GM12874 (cell line): Measurements from ENCODE around the gene OPN5.

Source experiments
- TF ChIP-seq, protein P1 (sequence below): IDR thresholded peaks from 2 replicates; pipeline ENCODE4 v1.5.1; 2011; ENCODE audit warnings: low read depth, mild to moderate bottlenecking, control low read depth, low read length, moderate library complexity; ENCODE audit not compliant: insufficient read depth

Gene OPN5

DNA sequence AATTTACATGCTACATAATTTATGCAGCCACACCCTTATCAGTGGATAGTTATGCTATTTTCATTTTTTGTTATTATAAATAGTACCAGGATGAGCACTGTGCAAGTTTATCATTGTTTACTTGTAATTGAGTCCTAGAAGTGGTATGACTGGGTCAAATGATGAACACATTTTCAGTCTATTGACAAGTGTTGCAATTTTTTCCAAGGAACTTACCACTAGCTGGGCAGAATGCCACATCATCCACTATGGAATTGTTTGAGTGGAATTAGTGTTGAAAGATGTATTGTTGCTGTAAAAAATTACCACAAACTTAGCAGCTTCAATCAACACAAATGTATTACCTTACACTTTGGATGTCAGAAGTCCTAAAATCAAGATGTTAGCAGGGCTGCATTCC, 38.1 kb upstream of the OPN5 start:
- TF ChIP-seq, protein P1, sequence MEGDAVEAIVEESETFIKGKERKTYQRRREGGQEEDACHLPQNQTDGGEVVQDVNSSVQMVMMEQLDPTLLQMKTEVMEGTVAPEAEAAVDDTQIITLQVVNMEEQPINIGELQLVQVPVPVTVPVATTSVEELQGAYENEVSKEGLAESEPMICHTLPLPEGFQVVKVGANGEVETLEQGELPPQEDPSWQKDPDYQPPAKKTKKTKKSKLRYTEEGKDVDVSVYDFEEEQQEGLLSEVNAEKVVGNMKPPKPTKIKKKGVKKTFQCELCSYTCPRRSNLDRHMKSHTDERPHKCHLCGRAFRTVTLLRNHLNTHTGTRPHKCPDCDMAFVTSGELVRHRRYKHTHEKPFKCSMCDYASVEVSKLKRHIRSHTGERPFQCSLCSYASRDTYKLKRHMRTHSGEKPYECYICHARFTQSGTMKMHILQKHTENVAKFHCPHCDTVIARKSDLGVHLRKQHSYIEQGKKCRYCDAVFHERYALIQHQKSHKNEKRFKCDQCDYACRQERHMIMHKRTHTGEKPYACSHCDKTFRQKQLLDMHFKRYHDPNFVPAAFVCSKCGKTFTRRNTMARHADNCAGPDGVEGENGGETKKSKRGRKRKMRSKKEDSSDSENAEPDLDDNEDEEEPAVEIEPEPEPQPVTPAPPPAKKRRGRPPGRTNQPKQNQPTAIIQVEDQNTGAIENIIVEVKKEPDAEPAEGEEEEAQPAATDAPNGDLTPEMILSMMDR: no peak

DNA sequence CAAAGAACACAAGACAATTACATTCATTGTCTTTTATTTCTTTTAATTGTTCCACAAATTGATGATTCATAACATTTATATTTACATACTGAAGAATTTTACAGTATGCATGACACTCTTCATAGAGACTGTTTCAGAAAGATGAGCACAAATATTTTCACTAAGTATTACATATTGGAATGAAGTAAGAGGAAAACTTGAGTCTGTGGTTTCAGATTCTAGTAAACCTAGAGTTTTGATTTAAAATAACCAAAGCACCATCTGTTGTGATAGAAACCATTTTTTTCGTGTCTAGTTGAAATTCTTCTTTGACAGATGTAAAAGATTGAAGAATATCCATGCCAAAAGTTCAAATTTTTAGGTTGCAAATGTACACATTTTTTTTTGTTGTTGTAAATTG, 32.1 kb upstream of the OPN5 start:
- TF ChIP-seq, protein P1: no peak

DNA sequence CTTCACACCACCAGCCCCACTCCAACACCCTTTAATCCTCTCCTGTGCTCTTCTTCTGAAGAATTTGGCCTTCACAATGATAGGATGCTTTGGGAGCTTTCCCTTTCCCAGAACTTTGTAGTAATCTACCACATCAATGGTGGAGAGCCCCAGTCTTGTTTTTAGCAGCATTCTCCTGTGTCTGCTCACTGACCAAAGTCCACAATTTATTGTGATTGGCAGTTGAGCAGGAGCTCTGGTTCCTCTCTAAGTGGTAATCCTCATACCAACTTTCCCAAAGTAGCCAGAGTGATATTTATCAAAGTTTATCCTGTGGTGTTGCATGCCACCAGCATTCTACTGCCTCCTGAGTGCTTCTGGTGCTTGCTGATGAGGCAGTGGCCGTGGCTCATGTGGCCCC, 29.0 kb upstream of the OPN5 start:
- TF ChIP-seq, protein P1: no peak

DNA sequence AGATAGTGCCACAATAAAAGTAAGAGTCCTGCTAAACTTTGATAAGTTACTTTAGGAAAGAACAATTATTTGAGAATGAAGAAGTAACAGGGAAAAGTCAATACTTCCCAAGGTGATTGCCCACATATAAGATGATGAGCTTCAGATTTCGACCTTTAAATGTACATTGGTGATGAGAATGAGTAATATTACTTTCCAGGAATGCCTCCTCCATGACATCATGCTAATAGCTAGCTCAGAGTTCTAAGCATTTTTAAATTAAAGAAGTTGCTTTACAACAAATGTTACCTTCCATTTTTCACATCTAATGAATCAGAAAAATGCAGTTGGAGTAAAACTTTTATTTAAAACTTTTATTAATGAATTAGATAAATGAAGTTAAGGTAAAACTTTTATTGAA, 22.5 kb upstream of the OPN5 start:
- TF ChIP-seq, protein P1: no peak

DNA sequence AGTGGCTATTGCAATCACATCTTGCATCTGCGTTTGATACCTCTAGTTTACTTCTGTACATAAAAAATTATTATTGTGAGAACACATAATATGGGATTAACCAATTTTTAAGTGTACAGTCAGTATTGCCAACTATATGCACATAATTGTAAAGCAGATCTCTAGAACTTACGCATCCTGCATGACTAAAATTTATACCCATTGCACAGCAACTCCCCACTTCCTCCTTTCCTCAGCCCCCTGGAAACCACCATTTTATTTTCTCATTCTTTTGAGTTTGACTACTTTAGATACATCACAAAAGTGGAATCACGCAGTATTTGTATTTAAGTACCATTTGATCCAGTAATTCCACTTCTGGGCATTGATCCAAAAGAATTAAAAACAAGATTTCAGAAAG, 19.3 kb upstream of the OPN5 start:
- TF ChIP-seq, protein P1: no peak

DNA sequence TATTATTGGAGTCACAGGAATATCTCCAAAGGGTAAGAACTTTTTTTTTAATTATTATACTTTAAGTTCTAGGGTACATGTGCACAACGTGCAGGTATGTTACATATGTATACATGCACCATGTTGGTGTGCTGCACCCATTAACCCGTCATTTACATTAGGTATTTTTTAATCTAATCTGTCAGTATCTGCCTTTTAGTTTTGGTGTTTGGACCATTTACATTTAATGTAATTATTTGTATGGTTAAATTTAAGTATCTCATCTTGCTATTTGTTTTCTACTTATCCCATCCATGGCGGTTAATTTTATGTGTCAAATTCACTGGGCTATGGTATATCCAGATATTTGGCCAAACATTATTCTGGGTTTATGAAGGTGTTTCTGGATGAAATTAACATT, 15.4 kb upstream of the OPN5 start:
- TF ChIP-seq, protein P1: no peak

DNA sequence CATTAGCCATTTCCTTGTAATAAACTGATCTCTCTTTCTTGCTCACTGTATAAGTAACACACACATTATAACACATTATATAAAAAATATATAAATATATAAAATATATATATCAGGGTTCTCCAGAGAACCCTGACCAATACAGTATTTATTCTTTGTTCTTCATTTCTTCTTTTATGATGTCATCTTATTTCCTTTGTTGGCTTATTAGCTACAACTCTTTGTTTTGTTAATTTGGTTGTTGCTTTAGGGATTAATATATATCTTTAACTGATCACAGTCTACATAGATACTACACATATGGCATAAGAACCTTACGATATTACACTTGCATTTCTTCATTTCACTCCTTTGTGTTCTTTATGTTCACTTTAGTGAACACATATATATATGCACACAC, 14.7 kb upstream of the OPN5 start:
- TF ChIP-seq, protein P1: no peak

DNA sequence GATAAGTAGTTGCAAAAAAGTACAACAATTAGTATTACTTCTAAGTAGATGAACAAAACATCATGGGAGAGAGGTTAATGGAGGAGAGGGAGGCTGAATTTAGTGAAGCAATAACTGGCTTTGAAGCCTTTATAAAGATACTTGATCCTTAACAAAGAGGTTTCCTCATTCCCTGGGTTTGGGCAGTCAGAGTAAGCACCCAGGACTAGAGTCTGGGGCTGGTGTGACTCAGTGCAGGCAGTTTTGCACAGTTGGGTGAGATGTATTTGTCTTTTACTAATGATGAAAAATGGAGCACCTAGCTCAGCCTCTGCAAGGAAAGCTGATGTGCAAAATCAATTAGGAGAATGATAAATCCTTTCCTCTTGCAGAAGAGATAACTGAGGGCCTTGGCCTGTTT, 11.8 kb upstream of the OPN5 start:
- TF ChIP-seq, protein P1: no peak
